Subcutaneous adipose tissue (tissue), 4 donors: ENCODE measurements around the gene GAL3ST2. TPM values are rescaled to one million over a fixed set of nuclear protein-coding genes. Genes with fewer than 3 reads are reported as not detected.

Experiments
- CTCF ChIP-seq: fragments of 450-650 bp; IDR thresholded peaks from one replicate; pipeline ENCODE4 v1.5.1; 2016; ENCODE audit warnings: low read depth, mild to moderate bottlenecking, control low read depth, antibody characterized with exemption, moderate library complexity
- total RNA-seq, 4 donors: library from RNA; depleted of rRNA; stranded (reverse); fragments of >200 nt; gene quantifications; one replicate each; pipeline ENCODE4 v1.1.0, GENCODE V29; 2016

The GAL3ST2 gene
- total RNA-seq, 4 donors from 2014 or later: 2.2 TPM; not detected in 3

GRCh38 chr2:241834527-241835210 lies 58.0 kb downstream of the GAL3ST2 start:
- TF ChIP-seq CTCF: no peak

GRCh38 chr2:241835611-241836010 lies 59.0 kb downstream of the GAL3ST2 start:
- no peak for TF ChIP-seq CTCF

GRCh38 chr2:241836292-241836691 lies 59.7 kb downstream of the GAL3ST2 start:
- TF ChIP-seq CTCF: no peak

- no peak for TF ChIP-seq CTCF
Observed at GRCh38 chr2:241837197-241837965, 60.8 kb downstream of the GAL3ST2 start.

GRCh38 chr2:241841181-241842066 lies 64.8 kb downstream of the GAL3ST2 start:
- no peak for TF ChIP-seq CTCF

- no peak for TF ChIP-seq CTCF
Observed at GRCh38 chr2:241842067-241842415, 65.4 kb downstream of the GAL3ST2 start.
